WTC11 (cell line): Measurements from ENCODE around the gene UBE4A. TPM values are rescaled to one million over a fixed set of nuclear protein-coding genes. Genes with fewer than 3 reads are reported as not detected.

ENCODE experiments used
- ATAC-seq: fragments of 200-7000 bp; cut with Tn5 transposase; 2 replicates; pipeline ENCODE4 v1.10.0; 2021; ENCODE audit warnings: mild to moderate bottlenecking, moderate library complexity
- CTCF ChIA-PET: fragments of 300-600 bp; sonication (Branson Sonifier 250); formaldehyde crosslinking; loops from one replicate; lab custom pipeline; 2021; ENCODE audit warnings: antibody characterized with exemption; lab: Charles Lee
- POLR2A ChIA-PET: fragments of 350-600 bp; sonication (Branson Sonifier 250); formaldehyde crosslinking; loops from one replicate; lab custom pipeline; 2021; ENCODE audit warnings: antibody characterized with exemption; lab: Charles Lee
- DNase-seq: peaks from one replicate; pipeline ENCODE4 v3.0.0; 2021; ENCODE audit warnings: low spot score
- H3K27ac Mint-ChIP-seq: 2 replicates; pipeline ENCODE4 v1.8.0; 2021; ENCODE audit warnings: mixed read lengths
- H3K27me3 Mint-ChIP-seq: 2 replicates; pipeline ENCODE4 v1.8.0; 2021; ENCODE audit warnings: low read depth, mild to moderate bottlenecking, moderate library complexity, mixed read lengths
- H3K36me3 Mint-ChIP-seq: 2 replicates; pipeline ENCODE4 v1.8.0; 2021; ENCODE audit warnings: mixed read lengths
- H3K4me1 Mint-ChIP-seq: 2 replicates; pipeline ENCODE4 v1.8.0; 2022; ENCODE audit warnings: mixed read lengths
- H3K4me3 Mint-ChIP-seq: 2 replicates; pipeline ENCODE4 v1.8.0; 2021; ENCODE audit warnings: mild to moderate bottlenecking, moderate library complexity, mixed read lengths
- H3K9me3 Mint-ChIP-seq: 2 replicates; pipeline ENCODE4 v1.8.0; 2021; ENCODE audit warnings: mixed read lengths
- ATF1 ChIP-seq: sonication (generic); formaldehyde crosslinking; IDR thresholded peaks from 2 replicates; pipeline ENCODE4 v1.8.1; 2023; ENCODE audit warnings: mild to moderate bottlenecking, moderate library complexity, missing genetic modification reagents
- CREB1 ChIP-seq: sonication (generic); formaldehyde crosslinking; IDR thresholded peaks from 2 replicates; pipeline ENCODE4 v1.8.0; 2023; ENCODE audit warnings: mild to moderate bottlenecking, missing genetic modification reagents
- CTCF ChIP-seq: fragments of 200-600 bp; IDR thresholded peaks from 2 replicates; pipeline ENCODE4 v1.8.0; 2022; ENCODE audit warnings: antibody characterized with exemption
- E2F1 ChIP-seq: sonication (generic); formaldehyde crosslinking; IDR thresholded peaks from 2 replicates; pipeline ENCODE4 v1.8.0; 2022; ENCODE audit warnings: mild to moderate bottlenecking, missing genetic modification reagents
- E2F5 ChIP-seq: sonication (generic); formaldehyde crosslinking; IDR thresholded peaks from 2 replicates; pipeline ENCODE4 v1.8.1; 2022; ENCODE audit warnings: mild to moderate bottlenecking, moderate library complexity, missing genetic modification reagents
- EMX1 ChIP-seq: fragments of 250-450 bp; sonication (Bioruptor Pico); IDR thresholded peaks from 2 replicates; pipeline ENCODE4 v1.8.0; 2021; ENCODE audit warnings: mild to moderate bottlenecking
- ERG ChIP-seq: fragments of 250-450 bp; sonication (Bioruptor Pico); IDR thresholded peaks from 2 replicates; pipeline ENCODE4 v1.8.0; 2021; ENCODE audit warnings: mild to moderate bottlenecking
- ESRRA ChIP-seq: sonication (generic); formaldehyde crosslinking; IDR thresholded peaks from 2 replicates; pipeline ENCODE4 v1.8.1; 2022; ENCODE audit warnings: mild to moderate bottlenecking, missing genetic modification reagents, borderline replicate concordance
- ETV6 ChIP-seq: sonication (generic); formaldehyde crosslinking; IDR thresholded peaks from 2 replicates; pipeline ENCODE4 v1.8.1; 2022; ENCODE audit warnings: mild to moderate bottlenecking, missing genetic modification reagents
- GABPB1 ChIP-seq: sonication (generic); formaldehyde crosslinking; IDR thresholded peaks from 2 replicates; pipeline ENCODE4 v1.8.1; 2023; ENCODE audit warnings: mild to moderate bottlenecking, missing genetic modification reagents
- GTF2I ChIP-seq: fragments of 250-450 bp; sonication (Bioruptor Pico); conservative IDR thresholded peaks from 2 replicates; pipeline ENCODE4 v1.4.0; 2021; ENCODE audit warnings: mild to moderate bottlenecking
- IRF2 ChIP-seq: sonication (generic); formaldehyde crosslinking; IDR thresholded peaks from 2 replicates; pipeline ENCODE4 v1.8.0; 2022; ENCODE audit warnings: low read depth, missing genetic modification reagents, borderline replicate concordance
- MXD4 ChIP-seq: fragments of 250-450 bp; sonication (Bioruptor Pico); IDR thresholded peaks from 2 replicates; pipeline ENCODE4 v1.8.0; 2021; ENCODE audit warnings: mild to moderate bottlenecking, moderate library complexity, borderline replicate concordance
- NFATC4 ChIP-seq: fragments of 250-450 bp; sonication (Bioruptor Pico); IDR thresholded peaks from 2 replicates; pipeline ENCODE4 v1.9.0; 2021; ENCODE audit warnings: mild to moderate bottlenecking
- NR3C1 ChIP-seq: sonication (generic); formaldehyde crosslinking; conservative IDR thresholded peaks from 2 replicates; pipeline ENCODE4 v1.8.1; 2023; ENCODE audit warnings: low read depth, mild to moderate bottlenecking, missing genetic modification reagents
- STAT6 ChIP-seq: sonication (generic); formaldehyde crosslinking; conservative IDR thresholded peaks from 2 replicates; pipeline ENCODE4 v1.8.1; 2023; ENCODE audit warnings: mild to moderate bottlenecking, low read depth, missing genetic modification reagents, moderate library complexity
- TCF7 ChIP-seq: sonication (generic); formaldehyde crosslinking; IDR thresholded peaks from 2 replicates; pipeline ENCODE4 v1.8.0; 2022; ENCODE audit warnings: mild to moderate bottlenecking, low read depth, missing genetic modification reagents, moderate library complexity
- TEAD1 ChIP-seq: sonication (generic); formaldehyde crosslinking; IDR thresholded peaks from 2 replicates; pipeline ENCODE4 v1.8.0; 2022; ENCODE audit warnings: mild to moderate bottlenecking, missing genetic modification reagents
- ZNF263 ChIP-seq: sonication (generic); formaldehyde crosslinking; IDR thresholded peaks from 2 replicates; pipeline ENCODE4 v1.8.1; 2022; ENCODE audit warnings: low read depth, mild to moderate bottlenecking, moderate library complexity, missing genetic modification reagents
- ZNF416 ChIP-seq: fragments of 250-450 bp; sonication (Bioruptor Pico); IDR thresholded peaks from 2 replicates; pipeline ENCODE4 v1.9.0; 2021; ENCODE audit warnings: mild to moderate bottlenecking, inconsistent platforms
- ZNF671 ChIP-seq: fragments of 250-450 bp; sonication (Bioruptor Pico); IDR thresholded peaks from 2 replicates; pipeline ENCODE4 v1.8.0; 2021; ENCODE audit warnings: mild to moderate bottlenecking
- total RNA-seq: library from RNA; stranded (reverse); gene quantifications from 3 replicates; pipeline ENCODE4 v1.2.3, GENCODE V29; 2021

UBE4A gene
- total RNA-seq, 1 experiment from 2014 or later, result 31.0 TPM

GRCh38 chr11:118380571-118380970 is 21.2 kb downstream of the UBE4A start:
- POLR2A ChIA-PET, result no interaction called here
- Mint-ChIP-seq H3K9me3 (no peaks in the 10 kb centered on the region), H3K4me1 (no peaks in the 10 kb centered on the region), H3K27ac (no peak overlapping the region), H3K4me3 (no peak overlapping the region), H3K27me3 (no peaks in the 10 kb centered on the region), H3K36me3 (peaks cover 32% of the 10 kb centered on the region)
- CTCF ChIA-PET, result no interaction called here
- TF ChIP-seq CREB1 (CRISPR knock-in tag) (no peak), CTCF (no peak), NFATC4 (CRISPR knock-in tag) (no peak), STAT6 (CRISPR knock-in tag) (no peak), GTF2I (CRISPR knock-in tag) (no peak), ZNF263 (CRISPR knock-in tag) (no peak), GABPB1 (CRISPR knock-in tag) (no peak), ETV6 (CRISPR knock-in tag) (no peak), MXD4 (CRISPR knock-in tag) (no peak), EMX1 (CRISPR knock-in tag) (no peak)
- ATAC-seq, result no peak
- DNase-seq, result no peak

GRCh38 chr11:118382954-118383353 is 23.6 kb downstream of the UBE4A start:
- Mint-ChIP-seq H3K27me3 (no peaks in the 10 kb centered on the region), H3K4me1 (no peaks in the 10 kb centered on the region), H3K36me3 (peaks cover 43% of the 10 kb centered on the region), H3K4me3 (no peak overlapping the region), H3K27ac (no peak overlapping the region), H3K9me3 (no peaks in the 10 kb centered on the region)
- no peak for ATAC-seq
- no peak for DNase-seq
- TF ChIP-seq E2F5 (CRISPR knock-in tag), result no peak
- no peak for TF ChIP-seq TEAD1 (CRISPR knock-in tag)
- TF ChIP-seq ZNF416 (CRISPR knock-in tag), result no peak
- no peak for TF ChIP-seq STAT6 (CRISPR knock-in tag)
- ChIA-PET CTCF (interaction anchor here (0.7 kb wide), 1 partner anchor 105 kb away, joined by 6 read pairs; no protein-coding TSS in a partner anchor), POLR2A (no interaction called here)

GRCh38 chr11:118383657-118384056 is 24.3 kb downstream of the UBE4A start:
- POLR2A ChIA-PET, result no interaction called here
- no peaks in the 10 kb centered on the region for H3K9me3 Mint-ChIP-seq
- DNase-seq, result no peak
- CTCF ChIA-PET, result no interaction called here
- no peak overlapping the region for H3K27ac Mint-ChIP-seq
- no peak for ATAC-seq
- no peaks in the 10 kb centered on the region for H3K27me3 Mint-ChIP-seq
- H3K4me3 Mint-ChIP-seq, result no peak overlapping the region
- peaks cover 43% of the 10 kb centered on the region for H3K36me3 Mint-ChIP-seq
- no peaks in the 10 kb centered on the region for H3K4me1 Mint-ChIP-seq
- TF ChIP-seq NR3C1 (no peak), IRF2 (no peak), ESRRA (CRISPR knock-in tag) (no peak), ZNF671 (no peak), ERG (no peak), E2F1 (CRISPR knock-in tag) (no peak), TCF7 (no peak), E2F5 (CRISPR knock-in tag) (no peak), ATF1 (CRISPR knock-in tag) (no peak)
